ENCODE results near the gene PODXL2. TPM values are rescaled to one million over a fixed set of nuclear protein-coding genes. Genes with fewer than 3 reads are reported as not detected.

PODXL2 gene
- total RNA-seq, 3 donors from 2014 or later (not counting 1 experiment from before 2014, with no cell fraction given) = 2.2 to 3.5 (median 2.7) TPM

GRCh38 chr3:127722091-127722784 lies 93.3 kb downstream of the PODXL2 start:
- ATAC-seq (no peak), DNase-seq (no peak)
- no peak overlapping the region for H3K27ac ChIP-seq (ENCODE audit: low read length)
- no peaks in the 10 kb centered on the region for H3K27me3 ChIP-seq (ENCODE audit: control insufficient read depth, insufficient read depth, low read length)
- no peaks in the 10 kb centered on the region for H3K9me3 ChIP-seq (ENCODE audit: control insufficient read depth, insufficient read depth, low read length)
- Mint-ChIP-seq H3K36me3 (no peaks in the 10 kb centered on the region), H3K27me3 (ENCODE audit: low read depth in 2 of 2) (peaks cover 0 to 6% of the 10 kb centered on the region in 2 donors), H3K4me3 (no peak overlapping the region), H3K27ac (no peak overlapping the region), H3K9me3 (no peaks in the 10 kb centered on the region), H3K4me1 (no peaks in the 10 kb centered on the region)
- H3K4me3 ChIP-seq (ENCODE audit: low read length) = no peak overlapping the region
- intact Hi-C loops (cut with micrococcal nuclease) = no loop called here
- H3K4me1 ChIP-seq (ENCODE audit: control insufficient read depth, insufficient read depth, low read length) = no peaks in the 10 kb centered on the region
- WGBS (ENCODE audit: insufficient coverage) = 83% methylated on average over 12 of the region's 13 CpGs
- no peak for TF ChIP-seq CTCF (IDR thresholded peaks at IDR 0.05)
- H3K36me3 ChIP-seq (ENCODE audit: control insufficient read depth, insufficient read depth, low read length) = no peaks in the 10 kb centered on the region

Other genes with a start within 250 kb of the PODXL2 start
- gene TPRA1, start 38.5 kb upstream of the PODXL2 start, total RNA-seq = 10 to 100 TPM; 15.4 to 22.7 (median 22.1) TPM
- gene MCM2, start 30.8 kb upstream of the PODXL2 start, total RNA-seq = 10 to 100 TPM; 18.8 to 21.4 (median 20.4) TPM
- 100 to 1,000 TPM in 2 of 3 donors, 10 to 100 TPM in 1; 98.8 to 127 (median 107) TPM for gene ABTB1, start 43.8 kb downstream of the PODXL2 start, total RNA-seq
- gene MGLL, start 193.3 kb downstream of the PODXL2 start, total RNA-seq = 1 to 10 TPM; 2.7 to 4.6 (median 3.0) TPM